SJSA1 (cell line): ENCODE measurements around the gene PRDM11. TPM values are rescaled to one million over a fixed set of nuclear protein-coding genes. Genes with fewer than 3 reads are reported as not detected.

Experiments
- DNase-seq, 2 experiments: peaks; one replicate each; pipeline ENCODE4 v3.0.0-alpha.2; 2015 to 2020; ENCODE audit warnings: low spot score in 2 of 2, low read depth in 1 of 2
- H3K27ac ChIP-seq: fragments of 250-450 bp; sonication (Bioruptor Pico); 2 replicates; pipeline ENCODE4 v1.5.1; 2020; ENCODE audit warnings: mild to moderate bottlenecking, moderate library complexity
- H3K27me3 ChIP-seq: fragments of 250-450 bp; sonication (Bioruptor Pico); replicated peaks from 2 replicates; pipeline ENCODE4 v1.5.1; 2020; ENCODE audit warnings: mild to moderate bottlenecking, moderate library complexity
- H3K36me3 ChIP-seq: fragments of 250-450 bp; sonication (Bioruptor Pico); 2 replicates; pipeline ENCODE4 v1.5.1; 2020; ENCODE audit warnings: mild to moderate bottlenecking
- H3K4me1 ChIP-seq: fragments of 250-450 bp; sonication (Bioruptor Pico); replicated peaks from 2 replicates; pipeline ENCODE4 v1.6.1; 2021; ENCODE audit warnings: mild to moderate bottlenecking
- H3K4me3 ChIP-seq: fragments of 250-450 bp; sonication (Bioruptor Pico); 2 replicates; pipeline ENCODE4 v1.5.1; 2020; ENCODE audit warnings: mild to moderate bottlenecking
- H3K9me3 ChIP-seq: fragments of 250-450 bp; sonication (Bioruptor Pico); replicated peaks from 2 replicates; pipeline ENCODE4 v1.5.1; 2020; ENCODE audit warnings: mild to moderate bottlenecking
- total RNA-seq: library from RNA; depleted of rRNA; stranded (reverse); fragments of >200 nt; shearing (Covaris generic); gene quantifications from 2 replicates; pipeline ENCODE4 v1.2.3, GENCODE V29; 2014

PRDM11 gene
- total RNA-seq, 1 experiment from 2014 or later = 6.7 TPM

DNA sequence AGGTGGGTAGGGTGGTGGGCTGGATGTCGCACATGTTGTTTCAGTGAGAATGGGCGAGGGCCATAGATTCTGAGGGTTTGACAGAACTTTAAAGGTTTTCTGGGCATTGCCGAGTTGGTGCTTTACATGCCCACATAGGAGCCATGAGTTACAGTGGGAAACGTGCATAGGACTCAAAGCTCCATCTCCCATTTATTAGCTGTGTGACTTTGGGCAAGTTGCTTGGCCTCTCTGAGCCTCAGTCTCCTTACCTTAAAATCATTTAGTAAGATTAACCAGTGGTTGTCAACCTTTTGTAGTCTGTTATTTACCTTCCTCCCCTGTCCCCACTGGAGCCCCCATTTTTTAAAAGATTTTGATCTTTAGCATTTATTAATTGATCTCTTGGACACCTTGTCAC lies 72.3 kb downstream of the PRDM11 start:
- Histone ChIP-seq H3K27me3 (peaks cover 4% of the 10 kb centered on the region; the same call in 1 of the 2 replicates), H3K27ac (no peak overlapping the region), H3K4me3 (no peak overlapping the region), H3K9me3 (no peaks in the 10 kb centered on the region), H3K4me1 (no peaks in the 10 kb centered on the region), H3K36me3 (no peaks in the 10 kb centered on the region)
- no peak for DNase-seq

DNA sequence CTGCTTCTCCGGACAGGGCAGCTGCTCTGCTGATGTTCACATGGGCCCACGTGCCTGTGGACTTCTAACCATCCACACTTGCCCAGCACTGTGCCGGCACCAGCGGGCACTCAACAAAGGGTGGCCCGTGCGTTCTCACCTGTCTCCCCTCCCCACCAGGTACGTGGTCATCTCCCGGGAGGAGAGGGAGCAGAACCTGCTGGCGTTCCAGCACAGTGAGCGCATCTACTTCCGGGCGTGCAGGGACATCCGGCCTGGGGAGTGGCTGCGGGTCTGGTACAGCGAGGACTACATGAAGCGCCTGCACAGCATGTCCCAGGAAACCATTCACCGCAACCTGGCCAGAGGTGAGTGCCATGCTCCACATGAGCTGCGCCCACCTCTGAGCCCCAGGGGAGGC lies 73.0 kb downstream of the PRDM11 start:
- Histone ChIP-seq H3K4me3 (no peak overlapping the region), H3K36me3 (no peaks in the 10 kb centered on the region), H3K27ac (no peak overlapping the region), H3K9me3 (no peaks in the 10 kb centered on the region), H3K27me3 (peaks cover 4% of the 10 kb centered on the region; the same call in 1 of the 2 replicates), H3K4me1 (no peaks in the 10 kb centered on the region)
- no peak for DNase-seq

DNA sequence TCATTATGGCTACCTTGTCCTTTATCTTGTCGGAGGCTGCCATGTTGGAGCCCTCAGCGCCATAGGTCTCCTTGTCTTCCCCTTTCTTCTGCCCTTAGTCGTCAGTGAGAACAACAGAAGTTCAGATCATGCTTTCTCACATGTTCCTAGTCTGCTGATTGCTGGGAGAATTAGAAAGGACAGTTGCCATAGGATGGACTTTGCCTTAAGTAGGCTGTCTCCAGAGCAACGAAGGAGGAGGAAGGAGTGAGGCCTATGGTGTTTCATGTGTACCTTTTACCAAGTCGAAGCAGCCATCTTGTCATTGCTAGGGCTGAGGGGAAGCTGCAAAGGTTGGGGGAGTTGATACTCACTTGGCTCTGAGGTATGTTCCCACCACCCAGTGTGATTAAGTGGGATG lies 77.1 kb downstream of the PRDM11 start:
- Histone ChIP-seq H3K9me3 (no peaks in the 10 kb centered on the region), H3K27ac (no peak overlapping the region), H3K4me3 (no peak overlapping the region), H3K4me1 (no peaks in the 10 kb centered on the region), H3K27me3 (0 out of 2 replicates have a peak, but pooled peaks cover 4% of the 10 kb centered on the region), H3K36me3 (no peaks in the 10 kb centered on the region)
- DNase-seq = no peak

DNA sequence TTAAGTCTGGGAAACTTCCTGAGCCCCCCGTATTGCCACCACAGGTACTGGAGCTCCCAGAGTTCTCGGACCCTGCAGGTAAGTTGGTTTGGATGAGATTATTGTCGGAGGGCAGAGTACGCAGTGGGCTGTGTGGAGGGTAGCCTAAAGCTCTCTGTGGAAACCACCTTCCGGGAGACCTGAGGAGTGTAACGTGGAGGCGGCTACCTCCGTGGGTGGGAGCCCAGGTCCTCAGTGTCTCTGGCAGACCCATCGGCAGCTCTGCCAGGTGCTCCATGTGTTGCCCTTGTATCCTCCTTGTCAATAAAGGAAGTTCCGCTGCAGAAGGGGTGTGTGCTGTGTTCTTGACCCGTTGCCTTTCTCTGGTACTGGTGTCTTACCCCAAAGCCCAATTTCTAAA lies 78.3 kb downstream of the PRDM11 start:
- Histone ChIP-seq H3K27me3 (0 out of 2 replicates have a peak, but pooled peaks cover 4% of the 10 kb centered on the region), H3K36me3 (no peaks in the 10 kb centered on the region), H3K9me3 (no peaks in the 10 kb centered on the region), H3K4me1 (no peaks in the 10 kb centered on the region), H3K27ac (no peak overlapping the region), H3K4me3 (no peak overlapping the region)
- DNase-seq = no peak

DNA sequence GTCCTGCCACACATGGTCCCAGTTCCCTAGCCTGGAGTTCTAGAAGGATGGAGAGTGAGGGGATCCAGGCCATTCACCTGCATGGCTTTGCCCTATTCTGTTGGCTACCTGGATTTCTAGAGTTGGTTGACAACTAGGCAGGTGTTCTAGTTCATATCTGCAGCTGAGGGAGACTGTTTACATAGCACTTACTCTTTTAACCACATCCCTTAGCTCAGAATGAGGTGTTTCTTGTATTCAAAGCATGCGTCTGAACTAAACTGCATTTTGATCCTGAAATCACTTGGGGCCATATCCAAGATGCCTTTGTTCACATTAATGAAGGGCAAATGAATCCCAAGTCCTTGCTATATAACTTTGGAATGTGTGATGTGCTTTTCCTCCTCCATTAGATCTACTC lies 78.8 kb downstream of the PRDM11 start:
- no peak for DNase-seq
- Histone ChIP-seq H3K4me3 (no peak overlapping the region), H3K27me3 (0 out of 2 replicates have a peak, but pooled peaks cover 4% of the 10 kb centered on the region)

DNA sequence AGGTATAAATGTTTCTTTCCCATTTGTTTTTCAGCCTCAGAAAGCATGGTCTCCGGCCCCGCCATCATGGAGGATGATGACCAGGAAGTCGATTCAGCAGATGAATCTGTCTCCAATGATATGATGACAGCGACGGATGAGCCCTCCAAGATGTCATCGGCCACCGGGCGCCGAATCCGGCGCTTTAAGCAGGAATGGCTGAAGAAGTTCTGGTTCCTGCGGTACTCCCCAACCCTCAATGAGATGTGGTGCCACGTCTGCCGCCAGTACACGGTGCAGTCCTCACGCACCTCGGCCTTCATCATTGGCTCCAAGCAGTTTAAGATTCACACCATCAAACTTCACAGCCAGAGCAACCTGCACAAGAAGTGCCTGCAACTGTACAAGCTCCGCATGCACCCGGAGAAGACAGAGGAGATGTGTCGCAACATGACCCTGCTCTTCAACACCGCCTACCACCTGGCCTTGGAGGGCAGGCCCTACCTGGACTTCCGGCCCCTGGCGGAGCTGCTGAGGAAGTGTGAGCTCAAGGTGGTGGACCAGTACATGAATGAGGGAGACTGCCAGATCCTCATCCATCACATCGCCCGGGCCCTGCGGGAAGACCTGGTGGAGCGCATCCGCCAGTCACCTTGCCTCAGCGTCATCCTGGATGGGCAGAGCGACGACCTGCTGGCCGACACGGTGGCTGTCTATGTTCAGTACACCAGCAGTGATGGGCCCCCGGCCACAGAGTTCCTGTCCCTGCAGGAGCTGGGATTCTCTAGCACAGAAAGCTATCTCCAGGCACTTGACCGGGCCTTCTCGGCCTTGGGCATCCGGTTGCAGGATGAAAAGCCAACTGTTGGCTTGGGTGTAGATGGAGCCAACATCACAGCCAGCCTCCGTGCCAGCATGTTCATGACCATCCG lies 79.8 kb downstream of the PRDM11 start:
- no peaks in the 10 kb centered on the region for H3K4me1 ChIP-seq
- DNase-seq = no peak
- H3K4me3 ChIP-seq = no peak overlapping the region
- no peaks in the 10 kb centered on the region for H3K9me3 ChIP-seq
- no peaks in the 10 kb centered on the region for H3K27me3 ChIP-seq
- no peaks in the 10 kb centered on the region for H3K36me3 ChIP-seq
- no peak overlapping the region for H3K27ac ChIP-seq

More for the DNA sequence above, 78.8 kb downstream of the PRDM11 start:
- H3K4me1 ChIP-seq = no peaks in the 10 kb centered on the region
- no peaks in the 10 kb centered on the region for H3K36me3 ChIP-seq
- H3K9me3 ChIP-seq = no peaks in the 10 kb centered on the region
- H3K27ac ChIP-seq = no peak overlapping the region

DNA sequence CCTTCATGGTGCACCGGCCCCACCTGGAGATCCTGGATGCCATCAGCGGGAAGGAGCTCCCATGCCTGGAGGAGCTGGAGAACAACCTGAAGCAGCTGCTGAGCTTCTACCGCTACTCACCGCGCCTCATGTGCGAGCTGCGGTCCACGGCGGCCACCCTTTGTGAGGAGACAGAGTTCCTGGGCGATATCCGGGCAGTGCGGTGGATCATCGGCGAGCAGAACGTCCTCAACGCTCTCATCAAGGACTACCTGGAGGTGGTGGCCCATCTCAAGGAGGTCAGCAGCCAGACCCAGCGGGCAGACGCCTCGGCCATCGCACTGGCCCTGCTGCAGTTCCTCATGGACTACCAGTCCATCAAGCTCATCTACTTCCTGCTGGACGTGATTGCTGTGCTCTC lies 80.5 kb downstream of the PRDM11 start:
- H3K36me3 ChIP-seq = no peaks in the 10 kb centered on the region
- H3K27ac ChIP-seq = no peak overlapping the region
- H3K27me3 ChIP-seq = no peaks in the 10 kb centered on the region
- no peak overlapping the region for H3K4me3 ChIP-seq
- no peaks in the 10 kb centered on the region for H3K9me3 ChIP-seq
- DNase-seq = no peak
- H3K4me1 ChIP-seq = no peaks in the 10 kb centered on the region

DNA sequence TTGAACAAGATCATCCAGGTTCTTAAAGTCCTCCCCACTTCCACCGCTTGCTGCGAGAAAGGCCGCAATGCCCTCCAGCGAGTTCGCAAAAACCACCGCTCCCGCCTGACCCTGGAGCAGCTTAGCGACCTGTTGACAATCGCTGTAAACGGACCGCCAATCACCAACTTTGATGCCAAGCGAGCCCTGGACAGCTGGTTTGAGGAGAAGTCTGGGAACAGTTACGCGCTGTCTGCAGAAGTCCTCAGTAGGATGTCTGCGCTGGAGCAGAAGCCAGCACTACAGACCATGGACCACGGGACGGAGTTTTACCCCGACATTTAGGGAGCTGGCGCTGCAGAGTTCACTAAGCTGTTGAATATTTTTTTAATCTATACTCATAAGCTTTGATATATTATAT lies 81.4 kb downstream of the PRDM11 start:
- Histone ChIP-seq H3K36me3 (no peaks in the 10 kb centered on the region), H3K4me3 (no peak overlapping the region), H3K27ac (no peak overlapping the region), H3K9me3 (no peaks in the 10 kb centered on the region), H3K27me3 (no peaks in the 10 kb centered on the region), H3K4me1 (no peaks in the 10 kb centered on the region)
- DNase-seq = no peak

DNA sequence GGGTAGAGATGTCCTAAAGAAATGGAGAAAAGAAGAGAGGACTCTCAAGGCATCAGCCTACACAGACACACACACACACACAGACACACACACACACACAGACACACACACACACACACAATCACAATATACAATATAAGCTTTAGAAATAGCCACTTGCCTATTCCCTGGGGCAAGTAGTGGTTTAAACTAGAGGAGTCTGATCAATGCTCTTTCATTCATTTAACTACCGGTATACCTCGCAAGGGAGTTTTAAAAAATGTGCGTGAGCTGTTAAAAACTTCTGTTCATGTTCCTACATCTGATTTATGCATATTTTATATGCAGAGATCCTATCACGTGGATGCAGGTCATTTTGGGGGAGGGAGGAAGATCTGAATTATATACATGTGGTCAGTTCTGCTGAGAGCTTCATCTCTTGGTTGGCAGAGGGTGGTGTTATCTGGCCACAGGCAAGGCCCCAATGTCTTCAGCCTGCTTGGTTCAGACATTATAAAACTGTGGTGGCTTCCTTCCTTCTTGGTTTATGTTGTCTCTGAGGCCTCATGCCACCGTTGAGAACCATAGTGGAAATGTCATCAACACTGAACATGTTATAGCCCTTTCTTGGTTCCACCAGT lies 83.1 kb downstream of the PRDM11 start:
- no peaks in the 10 kb centered on the region for H3K4me1 ChIP-seq

DNA sequence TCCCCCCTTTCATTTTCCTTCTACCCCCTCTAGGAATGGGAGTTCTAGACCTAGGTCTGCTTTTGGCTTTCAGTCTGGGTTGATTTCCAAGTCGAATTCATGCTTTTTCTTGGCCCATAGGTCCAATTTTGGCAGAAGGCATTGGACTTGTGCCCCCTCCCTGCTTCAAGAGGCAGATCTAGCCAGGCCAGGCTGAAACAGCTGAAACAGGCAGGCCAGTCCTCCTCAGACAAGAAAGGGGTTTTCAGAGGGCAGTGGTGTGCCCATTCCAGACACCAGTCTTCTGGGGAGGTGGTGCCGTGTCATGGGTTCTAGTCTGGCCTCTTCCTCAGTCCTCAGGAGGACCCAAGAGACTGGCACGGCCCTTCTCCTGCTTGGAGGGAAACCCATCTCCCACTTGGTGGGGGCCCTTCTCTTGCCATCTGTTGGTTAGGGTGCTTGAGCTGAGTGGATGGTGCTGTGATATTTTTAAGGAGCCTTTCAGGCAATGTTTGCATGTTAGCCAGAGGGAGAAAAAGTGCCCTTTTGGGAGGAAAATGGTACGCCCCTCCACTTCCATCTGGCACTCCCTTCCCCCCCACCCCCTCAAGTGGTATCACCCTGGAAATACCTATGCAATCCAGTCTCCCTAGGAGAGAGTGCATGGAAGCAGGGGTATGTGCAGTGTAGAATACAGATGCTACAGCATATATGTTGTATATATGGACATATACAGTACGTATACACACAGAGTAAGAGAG lies 86.1 kb downstream of the PRDM11 start:
- H3K4me1 ChIP-seq = no peaks in the 10 kb centered on the region
- H3K9me3 ChIP-seq = no peaks in the 10 kb centered on the region
- H3K27me3 ChIP-seq = no peaks in the 10 kb centered on the region
- no peak for DNase-seq
- H3K36me3 ChIP-seq = no peaks in the 10 kb centered on the region
- no peak overlapping the region for H3K4me3 ChIP-seq
- no peak overlapping the region for H3K27ac ChIP-seq

More for the DNA sequence above, 83.1 kb downstream of the PRDM11 start:
- Histone ChIP-seq H3K9me3 (no peaks in the 10 kb centered on the region), H3K4me3 (no peak overlapping the region), H3K36me3 (no peaks in the 10 kb centered on the region), H3K27me3 (no peaks in the 10 kb centered on the region), H3K27ac (no peak overlapping the region)
- no peak for DNase-seq

DNA sequence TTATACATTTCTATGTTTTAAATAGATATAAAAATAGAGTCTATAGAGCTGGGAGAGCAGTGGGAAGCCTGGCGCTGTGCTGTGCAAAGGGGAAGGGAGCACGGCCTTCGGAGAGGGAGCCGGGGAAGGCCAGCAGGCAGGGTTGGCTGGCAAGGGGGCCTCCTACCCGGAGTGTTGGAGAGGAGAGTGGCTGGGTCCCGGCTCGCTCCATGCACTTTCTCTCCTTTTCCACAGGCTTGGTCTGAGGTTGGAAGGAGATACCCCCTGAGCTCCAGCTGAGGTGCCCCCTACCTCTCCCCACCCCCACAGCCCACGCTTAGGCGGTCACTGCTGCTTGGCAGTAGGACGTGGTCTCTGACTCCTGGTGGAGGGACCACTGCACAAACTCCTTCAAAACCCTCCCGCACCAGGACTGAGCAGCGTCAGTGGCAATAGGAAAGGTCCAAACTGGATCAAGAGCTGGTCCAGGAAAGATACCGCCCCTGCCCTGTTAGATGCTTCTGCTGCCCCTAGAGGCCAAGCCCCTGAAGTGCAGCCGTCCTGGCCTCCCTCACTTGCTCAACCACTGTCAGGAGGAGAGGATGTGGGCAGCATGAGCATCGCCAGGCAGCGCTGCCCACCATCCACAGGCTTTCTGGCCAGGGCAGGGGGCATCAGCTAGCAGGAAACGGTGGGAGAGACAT lies 86.8 kb downstream of the PRDM11 start:
- H3K27ac ChIP-seq = no peak overlapping the region

DNA sequence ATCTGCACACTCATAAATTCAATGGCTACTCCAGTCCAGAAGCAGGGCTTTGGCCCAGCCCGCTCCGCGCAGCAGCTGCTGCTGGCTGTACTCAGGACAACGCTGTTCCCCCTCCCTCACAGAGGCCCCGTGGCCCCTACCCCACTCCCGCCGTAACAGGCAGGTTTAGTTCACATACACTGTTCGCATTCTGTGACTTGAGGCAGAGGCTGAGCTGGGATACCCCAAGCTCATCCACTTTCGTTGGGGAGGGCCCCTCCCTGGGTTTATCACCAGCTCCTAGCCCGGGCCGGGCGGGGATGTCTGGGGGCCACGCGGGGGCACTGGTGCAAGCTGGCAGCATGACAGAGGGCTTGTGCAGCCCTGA lies 87.3 kb downstream of the PRDM11 start:
- Histone ChIP-seq H3K9me3 (no peaks in the 10 kb centered on the region), H3K4me3 (no peak overlapping the region), H3K27ac (no peak overlapping the region), H3K27me3 (no peaks in the 10 kb centered on the region), H3K36me3 (no peaks in the 10 kb centered on the region), H3K4me1 (no peaks in the 10 kb centered on the region)
- DNase-seq = no peak

More for the DNA sequence above, 86.8 kb downstream of the PRDM11 start:
- no peaks in the 10 kb centered on the region for H3K27me3 ChIP-seq
- DNase-seq = peak; percentile 68 to 80
- H3K4me3 ChIP-seq = no peak overlapping the region
- H3K9me3 ChIP-seq = no peaks in the 10 kb centered on the region
- H3K36me3 ChIP-seq = no peaks in the 10 kb centered on the region
- H3K4me1 ChIP-seq = no peaks in the 10 kb centered on the region

DNA sequence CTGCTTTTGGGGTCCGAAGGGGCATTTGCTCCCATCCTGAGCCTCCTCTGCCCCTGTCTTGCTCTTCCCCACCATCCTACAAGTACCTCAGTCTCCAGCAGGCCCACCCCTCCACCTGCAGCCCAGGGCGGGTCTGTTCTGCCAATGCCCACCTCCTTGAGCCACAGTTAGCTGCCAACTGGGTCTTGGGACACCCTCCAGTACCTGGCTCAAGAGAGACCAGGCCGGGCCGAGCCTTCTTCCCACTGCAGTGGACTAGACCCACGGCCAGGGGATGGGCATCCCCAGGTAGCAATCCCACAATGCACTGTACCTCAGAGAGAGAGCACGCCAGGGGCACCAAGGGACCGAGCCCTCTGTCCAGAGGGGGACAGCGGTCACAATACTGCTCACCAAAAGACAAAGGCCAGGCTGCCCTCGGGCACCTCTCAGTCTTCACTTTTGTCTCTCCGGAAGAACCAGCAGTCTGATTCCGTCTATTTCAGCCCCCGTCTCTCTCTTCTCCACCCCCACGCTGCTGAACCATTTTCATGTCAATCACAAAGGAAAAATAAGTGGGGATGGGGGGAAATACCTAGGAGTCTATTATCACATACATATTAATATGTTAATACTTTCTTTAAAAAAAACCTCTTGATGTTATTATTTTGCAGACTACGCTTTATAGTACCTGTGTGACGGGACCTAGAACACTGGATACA lies 88.0 kb downstream of the PRDM11 start:
- H3K4me1 ChIP-seq = no peaks in the 10 kb centered on the region
- DNase-seq = no peak
- H3K4me3 ChIP-seq = no peak overlapping the region
- no peaks in the 10 kb centered on the region for H3K36me3 ChIP-seq
- H3K27ac ChIP-seq = no peak overlapping the region
- H3K9me3 ChIP-seq = no peaks in the 10 kb centered on the region
- no peaks in the 10 kb centered on the region for H3K27me3 ChIP-seq
